K562 (cell line): ENCODE results near the gene ZSCAN22. TPM values are rescaled to one million over a fixed set of nuclear protein-coding genes. Genes with fewer than 3 reads are reported as not detected.

Source experiments
- ATF7 ChIP-seq: fragments of 450-650 bp; IDR thresholded peaks from 2 replicates; pipeline ENCODE4 v1.7.1; 2014; ENCODE audit warnings: mild to moderate bottlenecking, moderate library complexity
- ETS1 ChIP-seq: conservative IDR thresholded peaks from 2 replicates; pipeline ENCODE4 v1.6.1; 2011; ENCODE audit warnings: low read depth, mild to moderate bottlenecking, low read length; ENCODE audit not compliant: control insufficient read depth
- ETV5 ChIP-seq: sonication (generic); formaldehyde crosslinking; IDR thresholded peaks from 2 replicates; pipeline ENCODE4 v1.4.0; 2020; ENCODE audit warnings: low read depth, mild to moderate bottlenecking, missing genetic modification reagents
- GABPA ChIP-seq: fragments of 200-800 bp; sonication (Bioruptor generic); conservative IDR thresholded peaks from 2 replicates; pipeline ENCODE4 v1.6.1; 2016; ENCODE audit warnings: low read depth, missing genetic modification characterization, missing compliant biosample characterization
- HNRNPK ChIP-seq: fragments of 200-400 bp; formaldehyde crosslinking; IDR thresholded peaks from one replicate; pipeline ENCODE4 v1.6.1; 2018; ENCODE audit warnings: mild to moderate bottlenecking, low read depth, low read length; ENCODE audit not compliant: poor library complexity, severe bottlenecking
- KHSRP ChIP-seq: fragments of 450-650 bp; IDR thresholded peaks from 2 replicates; pipeline ENCODE4 v1.6.1; 2017
- LEF1 ChIP-seq: fragments of 450-650 bp; IDR thresholded peaks from 2 replicates; pipeline ENCODE4 v1.6.1; 2016; ENCODE audit warnings: mild to moderate bottlenecking
- MCM7 ChIP-seq, 2 experiments: fragments of 450-650 bp; IDR thresholded peaks; 2 replicates each; pipeline ENCODE4 v1.6.1; 2016 to 2018
- POLR2AphosphoS5 ChIP-seq: IDR thresholded peaks from 2 replicates; pipeline ENCODE4 v1.6.1; 2011; ENCODE audit warnings: mild to moderate bottlenecking, low read depth, low read length, moderate library complexity; ENCODE audit not compliant: control insufficient read depth, insufficient read depth
- PRMT5 ChIP-seq: sonication (generic); formaldehyde crosslinking; IDR thresholded peaks from 2 replicates; pipeline ENCODE4 v1.5.0; 2020; ENCODE audit warnings: missing genetic modification reagents
- RAD51 ChIP-seq: fragments of 450-650 bp; IDR thresholded peaks from 2 replicates; pipeline ENCODE4 v1.7.1; 2016; ENCODE audit warnings: low read depth, mild to moderate bottlenecking, borderline replicate concordance
- SREBF1 ChIP-seq: fragments of 150-350 bp; IDR thresholded peaks from 2 replicates; pipeline ENCODE4 v1.6.1; 2014; ENCODE audit warnings: antibody characterized with exemption, low read depth, low read length, borderline replicate concordance
- THAP12 ChIP-seq: fragments of 250-450 bp; sonication (Bioruptor Pico); IDR thresholded peaks from 2 replicates; pipeline ENCODE4 v1.9.0; 2021; ENCODE audit warnings: mild to moderate bottlenecking, inconsistent platforms
- ZNF140 ChIP-seq: fragments of 250-450 bp; sonication (Bioruptor Pico); IDR thresholded peaks from 2 replicates; pipeline ENCODE4 v1.8.0; 2021; ENCODE audit warnings: moderate library complexity, mild to moderate bottlenecking, inconsistent platforms
- ZNF143 ChIP-seq: sonication (generic); formaldehyde crosslinking; IDR thresholded peaks from 2 replicates; pipeline ENCODE4 v1.9.0; 2022; ENCODE audit warnings: mild to moderate bottlenecking, missing genetic modification reagents
- ZNF280A ChIP-seq: fragments of 450-650 bp; IDR thresholded peaks from 2 replicates; pipeline ENCODE4 v1.6.1; 2018; ENCODE audit warnings: mild to moderate bottlenecking, low read depth; ENCODE audit not compliant: partially characterized antibody
- ZNF3 ChIP-seq: fragments of 250-450 bp; sonication (Bioruptor Pico); IDR thresholded peaks from 2 replicates; pipeline ENCODE4 v1.5.0; 2021; ENCODE audit warnings: mild to moderate bottlenecking, moderate library complexity
- ZNF316 ChIP-seq: fragments of 450-650 bp; IDR thresholded peaks from 2 replicates; pipeline ENCODE4 v1.6.1; 2016
- ZNF324 ChIP-seq: fragments of 250-450 bp; sonication (Bioruptor Pico); IDR thresholded peaks from 2 replicates; pipeline ENCODE4 v1.4.0; 2020; ENCODE audit warnings: mild to moderate bottlenecking
- ZNF398 ChIP-seq: fragments of 250-450 bp; sonication (Bioruptor Pico); IDR thresholded peaks from 2 replicates; pipeline ENCODE4 v1.8.0; 2021; ENCODE audit warnings: moderate library complexity, mild to moderate bottlenecking, inconsistent platforms
- ZNF583 ChIP-seq: fragments of 250-450 bp; sonication (Bioruptor Pico); IDR thresholded peaks from 2 replicates; pipeline ENCODE4 v1.4.0; 2020
- polyA plus RNA-seq, 8 experiments: library from polyadenylated mRNA; depleted of rRNA in 4 of 8; stranded (reverse) in 5 of 8; unstranded in 3 of 8; fragments of >200 nt; fragmentation: Nextera tagmentation in 2 of 8; fragmentation: Illumina TruSeq in 1 of 8; extraction: Ambion mirVana in 2 of 8; extraction: Trizol in 1 of 8; gene quantifications; 2 replicates each; pipeline versions ENCODE4 v1.2.1 to v1.2.3, GENCODE V29; 2011 to 2014; ENCODE audit warnings: inconsistent platforms in 1 of 8, missing spikeins in 1 of 8
- total RNA-seq, 7 experiments: library from RNA; depleted of rRNA in 6 of 7; stranded (reverse); fragments of >200 nt in 6 of 7; fragmentation: Illumina TruSeq in 2 of 7; extraction: Trizol in 2 of 7; gene quantifications; 2 replicates each; pipeline versions ENCODE4 v1.2.1 to v1.2.3, GENCODE V29; 2011 to 2021; ENCODE audit warnings: low replicate concordance in 1 of 7

The ZSCAN22 gene
- total and polyA plus RNA-seq, 9 of the 15 experiments (the other 6 are each of a cell fraction or from before 2014, with no cell fraction given): 0.98 to 5.3 (median 3.0) TPM

- no peak for TF ChIP-seq HNRNPK
- no peak for TF ChIP-seq PRMT5
- no peak for TF ChIP-seq KHSRP
- TF ChIP-seq ETS1: peak; percentile 14; the same call in 1 of the 2 replicates
- TF ChIP-seq ZNF280A: no peak
- TF ChIP-seq ETV5 (CRISPR knock-in tag): peak; percentile 47
- TF ChIP-seq ATF7: no peak; the same call in 1 of the 2 replicates
- TF ChIP-seq LEF1: no peak
- TF ChIP-seq GABPA (tag): peak; percentile 22; the same call in 1 of the 2 replicates
- no peak for TF ChIP-seq ZNF140 (CRISPR knock-in tag)
- no peak for TF ChIP-seq MCM7 (IDR thresholded peaks at IDR 0.05)
- no peak; the same call in 1 of the 2 replicates for TF ChIP-seq ZNF324
- TF ChIP-seq SREBF1: no peak
- TF ChIP-seq RAD51: no peak
- TF ChIP-seq ZNF398: no peak
- TF ChIP-seq ZNF583: no peak
- peak; percentile 66; the same call in 1 of the 2 replicates for TF ChIP-seq ZNF143 (CRISPR knock-in tag)
- no peak for TF ChIP-seq ZNF316
- no peak for TF ChIP-seq POLR2AphosphoS5
- no peak for TF ChIP-seq THAP12 (CRISPR knock-in tag)
- TF ChIP-seq ZNF3 (CRISPR knock-in tag): no peak
These were observed 47.5 kb upstream of the ZSCAN22 start (continued) for GRCh38 chr19:58279042-58279924.
